HepG2 (cell line): ENCODE measurements around the gene RNPS1. TPM values are rescaled to one million over a fixed set of nuclear protein-coding genes. Genes with fewer than 3 reads are reported as not detected.

Source experiments
- CCDC6 ChIP-seq: sonication (generic); formaldehyde crosslinking; IDR thresholded peaks from 2 replicates; pipeline ENCODE4 v1.8.1; 2022; ENCODE audit warnings: mild to moderate bottlenecking, missing genetic modification reagents, moderate library complexity
- HNRNPH1 ChIP-seq: fragments of 200-400 bp; formaldehyde crosslinking; optimal IDR thresholded peaks from 2 replicates; pipeline ENCODE3; 2017; ENCODE audit warnings: mild to moderate bottlenecking, low read depth, low read length
- HOXA7 ChIP-seq: sonication (generic); formaldehyde crosslinking; IDR thresholded peaks from 2 replicates; pipeline ENCODE4 v1.8.1; 2022; ENCODE audit warnings: mild to moderate bottlenecking, missing genetic modification reagents, moderate library complexity
- KAT7 ChIP-seq: IDR thresholded peaks from 2 replicates; pipeline ENCODE4 v1.6.1; 2018; ENCODE audit warnings: borderline replicate concordance, missing compliant biosample characterization
- MAFG ChIP-seq: sonication (generic); formaldehyde crosslinking; IDR thresholded peaks from 2 replicates; pipeline ENCODE4 v1.5.1; 2020; ENCODE audit warnings: mild to moderate bottlenecking, missing genetic modification reagents
- MED8 ChIP-seq: sonication (generic); formaldehyde crosslinking; IDR thresholded peaks from 2 replicates; pipeline ENCODE4 v1.8.1; 2023; ENCODE audit warnings: mild to moderate bottlenecking, missing genetic modification reagents; ENCODE audit not compliant: insufficient replicate concordance
- STAG1 ChIP-seq: sonication (generic); formaldehyde crosslinking; IDR thresholded peaks from 2 replicates; pipeline ENCODE4 v1.4.0; 2020; ENCODE audit warnings: missing genetic modification reagents
- U2AF2 ChIP-seq: fragments of 200-400 bp; formaldehyde crosslinking; IDR thresholded peaks from 2 replicates; pipeline ENCODE4 v1.6.1; 2017; ENCODE audit warnings: low read depth, mild to moderate bottlenecking, low read length
- ZNF616 ChIP-seq: sonication (generic); formaldehyde crosslinking; IDR thresholded peaks from 2 replicates; pipeline ENCODE4 v1.5.0; 2020; ENCODE audit warnings: low read depth, mild to moderate bottlenecking, missing genetic modification reagents
- polyA plus RNA-seq, 8 experiments: library from polyadenylated mRNA; depleted of rRNA in 3 of 8; stranded (reverse) in 7 of 8; unstranded in 1 of 8; fragments of >200 nt; fragmentation: Illumina TruSeq in 4 of 8; extraction: Trizol in 4 of 8; gene quantifications; 2 replicates each; pipeline versions ENCODE4 v1.2.1 to v1.2.3, GENCODE V29; 2011 to 2016; ENCODE audit warnings: low read depth in 4 of 8, missing spikeins in 1 of 8, mixed read lengths in 1 of 8; ENCODE audit not compliant: insufficient read depth in 1 of 8
- total RNA-seq, 5 experiments: library from RNA; depleted of rRNA; stranded (reverse); fragments of >200 nt; fragmentation: Illumina TruSeq; extraction: Trizol; gene quantifications; 2 replicates each; pipeline ENCODE4 v1.2.3, GENCODE V29; 2016; ENCODE audit warnings: low read depth in 1 of 5
- TF ChIP-seq, protein P1 (sequence below): sonication (generic); formaldehyde crosslinking; IDR thresholded peaks from 2 replicates; pipeline ENCODE4 v1.5.1; 2020; ENCODE audit warnings: mild to moderate bottlenecking, moderate library complexity, missing genetic modification reagents
- TF ChIP-seq, protein P2 (sequence below): sonication (generic); formaldehyde crosslinking; IDR thresholded peaks from 2 replicates; pipeline ENCODE4 v1.4.0; 2020; ENCODE audit warnings: missing genetic modification reagents
- TF ChIP-seq, protein P3 (sequence below): sonication (generic); formaldehyde crosslinking; IDR thresholded peaks from 2 replicates; pipeline ENCODE4 v1.4.0; 2020; ENCODE audit warnings: missing genetic modification reagents
- TF ChIP-seq, protein P4 (sequence below): sonication (generic); formaldehyde crosslinking; conservative IDR thresholded peaks from 2 replicates; pipeline ENCODE4 v1.4.0; 2020; ENCODE audit warnings: missing genetic modification reagents
- TF ChIP-seq, protein P5 (sequence below), 2 experiments: sonication (generic) in 1 of 2; formaldehyde crosslinking in 1 of 2; IDR thresholded peaks; 2 replicates each; pipeline versions ENCODE4 v1.6.1 to v1.9.0; 2014 to 2022; ENCODE audit warnings: antibody characterized with exemption in 1 of 2, borderline replicate concordance in 1 of 2, inconsistent platforms in 1 of 2, low read depth in 1 of 2, missing genetic modification reagents in 1 of 2

RNPS1 gene
- total and polyA plus RNA-seq, 2 of the 13 experiments (the other 11 are each of a cell fraction or from before 2014, with no cell fraction given) = 126 to 133 TPM

DNA sequence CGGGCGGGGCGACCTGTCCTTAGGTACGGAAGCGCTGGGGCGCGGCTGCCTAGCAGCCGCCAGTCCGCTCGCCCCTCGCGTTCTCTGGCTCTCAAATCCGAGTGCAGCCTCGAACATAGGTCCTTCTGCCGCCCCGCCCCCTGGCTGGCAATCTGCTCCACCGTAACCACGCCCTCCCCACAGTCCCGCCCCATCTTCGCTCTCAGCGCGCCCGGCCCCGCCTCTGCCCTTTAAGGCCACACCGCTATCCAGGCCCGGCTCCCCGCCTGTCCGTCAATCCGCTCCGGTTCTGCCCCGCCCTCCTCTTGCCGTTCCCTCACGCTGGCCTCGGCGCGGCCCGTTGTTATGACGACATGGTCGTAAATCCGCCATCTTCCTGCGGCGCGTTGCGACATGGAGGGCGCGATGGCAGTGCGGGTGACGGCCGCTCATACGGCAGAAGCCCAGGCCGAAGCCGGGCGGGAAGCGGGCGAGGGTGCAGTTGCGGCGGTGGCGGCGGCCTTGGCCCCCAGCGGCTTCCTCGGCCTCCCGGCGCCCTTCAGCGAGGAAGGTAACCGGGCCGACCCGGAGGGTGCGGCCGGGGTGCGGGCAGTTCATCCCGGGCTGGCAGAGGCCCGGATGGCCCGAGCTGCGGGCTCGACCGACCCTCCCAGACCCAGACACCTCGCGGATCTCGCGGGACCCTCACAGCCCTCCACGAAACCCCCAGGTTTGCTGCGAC lies 44.5 kb downstream of the RNPS1 start, which contains the start of gene E4F1 (continued):
- TF ChIP-seq, protein P1, sequence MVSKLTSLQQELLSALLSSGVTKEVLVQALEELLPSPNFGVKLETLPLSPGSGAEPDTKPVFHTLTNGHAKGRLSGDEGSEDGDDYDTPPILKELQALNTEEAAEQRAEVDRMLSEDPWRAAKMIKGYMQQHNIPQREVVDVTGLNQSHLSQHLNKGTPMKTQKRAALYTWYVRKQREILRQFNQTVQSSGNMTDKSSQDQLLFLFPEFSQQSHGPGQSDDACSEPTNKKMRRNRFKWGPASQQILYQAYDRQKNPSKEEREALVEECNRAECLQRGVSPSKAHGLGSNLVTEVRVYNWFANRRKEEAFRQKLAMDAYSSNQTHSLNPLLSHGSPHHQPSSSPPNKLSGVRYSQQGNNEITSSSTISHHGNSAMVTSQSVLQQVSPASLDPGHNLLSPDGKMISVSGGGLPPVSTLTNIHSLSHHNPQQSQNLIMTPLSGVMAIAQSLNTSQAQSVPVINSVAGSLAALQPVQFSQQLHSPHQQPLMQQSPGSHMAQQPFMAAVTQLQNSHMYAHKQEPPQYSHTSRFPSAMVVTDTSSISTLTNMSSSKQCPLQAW (CRISPR knock-in tag) = no peak; the same call in 1 of the 2 replicates
- TF ChIP-seq ZNF616 = peak; percentile 37; the same call in 1 of the 2 replicates
- TF ChIP-seq U2AF2 = peak; percentile 96
- TF ChIP-seq KAT7 = peak; percentile 90; the same call in 1 of the 2 replicates
- no peak for TF ChIP-seq HOXA7 (CRISPR knock-in tag)
- TF ChIP-seq STAG1 (CRISPR knock-in tag) = no peak; the same call in 1 of the 2 replicates
- no peak for TF ChIP-seq MAFG (CRISPR knock-in tag)
- TF ChIP-seq, protein P2, sequence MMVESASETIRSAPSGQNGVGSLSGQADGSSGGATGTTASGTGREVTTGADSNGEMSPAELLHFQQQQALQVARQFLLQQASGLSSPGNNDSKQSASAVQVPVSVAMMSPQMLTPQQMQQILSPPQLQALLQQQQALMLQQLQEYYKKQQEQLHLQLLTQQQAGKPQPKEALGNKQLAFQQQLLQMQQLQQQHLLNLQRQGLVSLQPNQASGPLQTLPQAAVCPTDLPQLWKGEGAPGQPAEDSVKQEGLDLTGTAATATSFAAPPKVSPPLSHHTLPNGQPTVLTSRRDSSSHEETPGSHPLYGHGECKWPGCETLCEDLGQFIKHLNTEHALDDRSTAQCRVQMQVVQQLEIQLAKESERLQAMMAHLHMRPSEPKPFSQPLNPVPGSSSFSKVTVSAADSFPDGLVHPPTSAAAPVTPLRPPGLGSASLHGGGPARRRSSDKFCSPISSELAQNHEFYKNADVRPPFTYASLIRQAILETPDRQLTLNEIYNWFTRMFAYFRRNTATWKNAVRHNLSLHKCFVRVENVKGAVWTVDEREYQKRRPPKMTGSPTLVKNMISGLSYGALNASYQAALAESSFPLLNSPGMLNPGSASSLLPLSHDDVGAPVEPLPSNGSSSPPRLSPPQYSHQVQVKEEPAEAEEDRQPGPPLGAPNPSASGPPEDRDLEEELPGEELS (CRISPR knock-in tag) = peak; percentile 41; the same call in 1 of the 2 replicates
- TF ChIP-seq, protein P3, sequence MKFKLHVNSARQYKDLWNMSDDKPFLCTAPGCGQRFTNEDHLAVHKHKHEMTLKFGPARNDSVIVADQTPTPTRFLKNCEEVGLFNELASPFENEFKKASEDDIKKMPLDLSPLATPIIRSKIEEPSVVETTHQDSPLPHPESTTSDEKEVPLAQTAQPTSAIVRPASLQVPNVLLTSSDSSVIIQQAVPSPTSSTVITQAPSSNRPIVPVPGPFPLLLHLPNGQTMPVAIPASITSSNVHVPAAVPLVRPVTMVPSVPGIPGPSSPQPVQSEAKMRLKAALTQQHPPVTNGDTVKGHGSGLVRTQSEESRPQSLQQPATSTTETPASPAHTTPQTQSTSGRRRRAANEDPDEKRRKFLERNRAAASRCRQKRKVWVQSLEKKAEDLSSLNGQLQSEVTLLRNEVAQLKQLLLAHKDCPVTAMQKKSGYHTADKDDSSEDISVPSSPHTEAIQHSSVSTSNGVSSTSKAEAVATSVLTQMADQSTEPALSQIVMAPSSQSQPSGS (CRISPR knock-in tag) = peak; percentile 88; the same call in 1 of the 2 replicates
- TF ChIP-seq HNRNPH1 = no peak
- TF ChIP-seq, protein P4, sequence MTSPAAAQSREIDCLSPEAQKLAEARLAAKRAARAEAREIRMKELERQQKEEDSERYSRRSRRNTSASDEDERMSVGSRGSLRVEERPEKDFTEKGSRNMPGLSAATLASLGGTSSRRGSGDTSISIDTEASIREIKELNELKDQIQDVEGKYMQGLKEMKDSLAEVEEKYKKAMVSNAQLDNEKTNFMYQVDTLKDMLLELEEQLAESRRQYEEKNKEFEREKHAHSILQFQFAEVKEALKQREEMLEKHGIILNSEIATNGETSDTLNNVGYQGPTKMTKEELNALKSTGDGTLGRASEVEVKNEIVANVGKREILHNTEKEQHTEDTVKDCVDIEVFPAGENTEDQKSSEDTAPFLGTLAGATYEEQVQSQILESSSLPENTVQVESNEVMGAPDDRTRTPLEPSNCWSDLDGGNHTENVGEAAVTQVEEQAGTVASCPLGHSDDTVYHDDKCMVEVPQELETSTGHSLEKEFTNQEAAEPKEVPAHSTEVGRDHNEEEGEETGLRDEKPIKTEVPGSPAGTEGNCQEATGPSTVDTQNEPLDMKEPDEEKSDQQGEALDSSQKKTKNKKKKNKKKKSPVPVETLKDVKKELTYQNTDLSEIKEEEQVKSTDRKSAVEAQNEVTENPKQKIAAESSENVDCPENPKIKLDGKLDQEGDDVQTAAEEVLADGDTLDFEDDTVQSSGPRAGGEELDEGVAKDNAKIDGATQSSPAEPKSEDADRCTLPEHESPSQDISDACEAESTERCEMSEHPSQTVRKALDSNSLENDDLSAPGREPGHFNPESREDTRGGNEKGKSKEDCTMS = no peak
- TF ChIP-seq MED8 (CRISPR knock-in tag) = peak; percentile 80
- TF ChIP-seq, protein P5, sequence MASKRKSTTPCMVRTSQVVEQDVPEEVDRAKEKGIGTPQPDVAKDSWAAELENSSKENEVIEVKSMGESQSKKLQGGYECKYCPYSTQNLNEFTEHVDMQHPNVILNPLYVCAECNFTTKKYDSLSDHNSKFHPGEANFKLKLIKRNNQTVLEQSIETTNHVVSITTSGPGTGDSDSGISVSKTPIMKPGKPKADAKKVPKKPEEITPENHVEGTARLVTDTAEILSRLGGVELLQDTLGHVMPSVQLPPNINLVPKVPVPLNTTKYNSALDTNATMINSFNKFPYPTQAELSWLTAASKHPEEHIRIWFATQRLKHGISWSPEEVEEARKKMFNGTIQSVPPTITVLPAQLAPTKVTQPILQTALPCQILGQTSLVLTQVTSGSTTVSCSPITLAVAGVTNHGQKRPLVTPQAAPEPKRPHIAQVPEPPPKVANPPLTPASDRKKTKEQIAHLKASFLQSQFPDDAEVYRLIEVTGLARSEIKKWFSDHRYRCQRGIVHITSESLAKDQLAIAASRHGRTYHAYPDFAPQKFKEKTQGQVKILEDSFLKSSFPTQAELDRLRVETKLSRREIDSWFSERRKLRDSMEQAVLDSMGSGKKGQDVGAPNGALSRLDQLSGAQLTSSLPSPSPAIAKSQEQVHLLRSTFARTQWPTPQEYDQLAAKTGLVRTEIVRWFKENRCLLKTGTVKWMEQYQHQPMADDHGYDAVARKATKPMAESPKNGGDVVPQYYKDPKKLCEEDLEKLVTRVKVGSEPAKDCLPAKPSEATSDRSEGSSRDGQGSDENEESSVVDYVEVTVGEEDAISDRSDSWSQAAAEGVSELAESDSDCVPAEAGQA (IDR thresholded peaks at IDR 0.05; ENCODE audit: low read depth) = peak; percentile 99
- TF ChIP-seq, protein P5 (CRISPR knock-in tag; IDR thresholded peaks at IDR 0.05; ENCODE audit: borderline replicate concordance) = no peak
- peak; percentile 73; the same call in 1 of the 2 replicates for TF ChIP-seq CCDC6 (CRISPR knock-in tag)
